H1 (cell line): ENCODE measurements around the gene BCO1. TPM values are rescaled to one million over a fixed set of nuclear protein-coding genes. Genes with fewer than 3 reads are reported as not detected.

Experiments used
- CTCF ChIA-PET: fragments of 300-600 bp; sonication (Branson Sonifier 250); formaldehyde crosslinking; loops from one replicate; lab custom pipeline; 2021; ENCODE audit not compliant: partially characterized antibody; lab: Charles Lee
- POLR2A ChIA-PET: fragments of 300-600 bp; sonication (Branson Sonifier 250); formaldehyde crosslinking; loops from one replicate; lab custom pipeline; 2021; ENCODE audit warnings: inconsistent platforms; ENCODE audit not compliant: partially characterized antibody; lab: Charles Lee
- DNase-seq, 2 experiments: peaks; one replicate each; pipeline versions ENCODE4 v3.0.0 to v3.0.0-alpha.2; 2010 to 2022; ENCODE audit warnings: low spot score in 2 of 2, low read depth in 1 of 2, mixed read lengths in 1 of 2
- FAIRE-seq: peaks from 2 replicates; lab custom pipeline; 2011; peaks lifted over from hg19 to GRCh38; lab: Jason Lieb, UNC
- H2AFZ ChIP-seq: 2 replicates; pipeline ENCODE4 v1.8.1; 2012; ENCODE audit warnings: low read length, inconsistent platforms
- H2AK5ac ChIP-seq: 2 replicates; pipeline ENCODE4 v1.6.1; 2013; ENCODE audit warnings: low read depth, low read length
- H2BK120ac ChIP-seq: replicated peaks from 2 replicates; pipeline ENCODE3; 2013; ENCODE audit warnings: low read depth, low read length, inconsistent platforms
- H2BK12ac ChIP-seq: 2 replicates; pipeline ENCODE4 v1.6.1; 2013; ENCODE audit warnings: low read depth, low read length
- H2BK15ac ChIP-seq: 2 replicates; pipeline ENCODE4 v1.6.1; 2013; ENCODE audit warnings: low read length
- H2BK20ac ChIP-seq: 2 replicates; pipeline ENCODE4 v1.6.1; 2013; ENCODE audit warnings: low read length
- H2BK5ac ChIP-seq: 2 replicates; pipeline ENCODE4 v1.6.1; 2013; ENCODE audit warnings: low read depth, low read length
- H3K14ac ChIP-seq: 2 replicates; pipeline ENCODE4 v1.6.1; 2013; ENCODE audit warnings: inconsistent platforms; ENCODE audit not compliant: insufficient read length
- H3K18ac ChIP-seq: 2 replicates; pipeline ENCODE4 v1.6.1; 2013; ENCODE audit warnings: low read length; ENCODE audit errors: extremely low read depth
- H3K23ac ChIP-seq: 2 replicates; pipeline ENCODE4 v1.6.1; 2013; ENCODE audit warnings: inconsistent platforms; ENCODE audit not compliant: insufficient read length
- H3K23me2 ChIP-seq: 2 replicates; pipeline ENCODE4 v1.6.1; 2013; ENCODE audit warnings: low read depth, low read length
- H3K27ac ChIP-seq: 2 replicates; pipeline ENCODE4 v1.6.1; 2011; ENCODE audit warnings: low read depth, low read length, inconsistent platforms
- H3K27me3 ChIP-seq, 4 experiments: replicated peaks in 1 of 4; 1 replicate in 1 of 4; 2 replicates in 3 of 4; pipeline versions ENCODE4 v1.6.1 to v1.8.1; 2011 to 2013; ENCODE audit warnings: low read length in 3 of 4, mild to moderate bottlenecking in 3 of 4, inconsistent platforms in 2 of 4, mixed read lengths in 2 of 4, moderate library complexity in 1 of 4; ENCODE audit not compliant: control insufficient read depth in 3 of 4, insufficient read depth in 3 of 4; ENCODE audit errors: extremely low read depth in 1 of 4
- H3K36me3 ChIP-seq, 4 experiments: 2 replicates each; pipeline versions ENCODE4 v1.6.1 to v1.8.1; 2011 to 2013; ENCODE audit warnings: mild to moderate bottlenecking in 4 of 4, low read length in 3 of 4, moderate library complexity in 2 of 4, control low read depth in 1 of 4, inconsistent platforms in 1 of 4; ENCODE audit not compliant: insufficient read depth in 4 of 4, control insufficient read depth in 2 of 4
- H3K4ac ChIP-seq: replicated peaks from 2 replicates; pipeline ENCODE3; 2013; ENCODE audit warnings: low read length, low read depth, mixed read lengths, inconsistent platforms; ENCODE audit not compliant: insufficient read length
- H3K4me1 ChIP-seq, 4 experiments: replicated peaks in 1 of 4; 1 replicate in 1 of 4; 2 replicates in 3 of 4; pipeline versions ENCODE4 v1.6.1 to v1.8.1; 2011 to 2013; ENCODE audit warnings: low read length in 3 of 4, inconsistent platforms in 2 of 4, mixed read lengths in 1 of 4; ENCODE audit not compliant: insufficient read depth in 4 of 4, control insufficient read depth in 3 of 4
- H3K4me2 ChIP-seq, 2 experiments: 2 replicates each; pipeline versions ENCODE4 v1.6.1 to v1.8.1; 2011 to 2013; ENCODE audit warnings: low read depth in 2 of 2, low read length in 2 of 2, control low read depth in 1 of 2, inconsistent platforms in 1 of 2, mild to moderate bottlenecking in 1 of 2; ENCODE audit not compliant: insufficient read depth in 1 of 2
- H3K4me3 ChIP-seq, 4 experiments: fragments of 200-600, 300-600 bp in 1 of 4; sonication (generic), shearing (Covaris generic), sonication (Bioruptor Twin) in 1 of 4; 2 replicates each; pipeline versions ENCODE4 v1.5.1 to v1.8.1; 2011 to 2016; ENCODE audit warnings: low read length in 4 of 4, low read depth in 3 of 4, control low read depth in 2 of 4, inconsistent platforms in 2 of 4, mild to moderate bottlenecking in 2 of 4, mixed read lengths in 1 of 4, moderate library complexity in 1 of 4; ENCODE audit not compliant: insufficient read depth in 2 of 4; ENCODE audit errors: extremely low read depth in 1 of 4
- H3K56ac ChIP-seq: replicated peaks from 2 replicates; pipeline ENCODE3; 2013; ENCODE audit warnings: low read depth, mild to moderate bottlenecking, mixed read lengths, low read length, inconsistent platforms; ENCODE audit not compliant: insufficient read length
- H3K79me1 ChIP-seq: 2 replicates; pipeline ENCODE4 v1.6.1; 2013; ENCODE audit warnings: low read depth, low read length, control low read depth
- H3K79me2 ChIP-seq, 2 experiments: 2 replicates each; pipeline versions ENCODE4 v1.6.1 to v1.8.1; 2012 to 2013; ENCODE audit warnings: low read length in 2 of 2, mild to moderate bottlenecking in 2 of 2, inconsistent platforms in 1 of 2; ENCODE audit not compliant: insufficient read depth in 2 of 2, control insufficient read depth in 1 of 2
- H3K9ac ChIP-seq, 4 experiments: replicated peaks in 1 of 4; 1 replicate in 1 of 4; 2 replicates in 3 of 4; pipeline versions ENCODE4 v1.6.1 to v1.8.1; 2011 to 2013; ENCODE audit warnings: low read depth in 3 of 4, low read length in 3 of 4, control low read depth in 2 of 4, mild to moderate bottlenecking in 2 of 4, moderate library complexity in 2 of 4, inconsistent platforms in 1 of 4; ENCODE audit errors: extremely low read depth in 1 of 4
- H3K9me3 ChIP-seq, 2 experiments: 2 replicates each; pipeline versions ENCODE4 v1.6.1 to v1.8.1; 2012 to 2013; ENCODE audit warnings: mild to moderate bottlenecking in 2 of 2, moderate library complexity in 2 of 2, control low read depth in 1 of 2, inconsistent platforms in 1 of 2, low read depth in 1 of 2, low read length in 1 of 2, mixed read lengths in 1 of 2; ENCODE audit not compliant: insufficient read depth in 2 of 2
- H4K20me1 ChIP-seq, 2 experiments: replicated peaks in 1 of 2; 2 replicates each; pipeline versions ENCODE3 to v1.8.1; 2011 to 2013; ENCODE audit warnings: inconsistent platforms in 2 of 2, low read length in 2 of 2, mild to moderate bottlenecking in 1 of 2; ENCODE audit not compliant: insufficient read depth in 2 of 2, control insufficient read depth in 1 of 2
- H4K5ac ChIP-seq: 2 replicates; pipeline ENCODE4 v1.6.1; 2013; ENCODE audit warnings: low read length, low read depth, mixed read lengths, inconsistent platforms; ENCODE audit not compliant: insufficient read length
- H4K8ac ChIP-seq: 2 replicates; pipeline ENCODE4 v1.8.0; 2013; ENCODE audit warnings: mild to moderate bottlenecking, moderate library complexity, low read length, inconsistent platforms; ENCODE audit not compliant: insufficient read depth; ENCODE audit errors: extremely low read depth
- H4K91ac ChIP-seq: replicated peaks from 2 replicates; pipeline ENCODE3; 2013; ENCODE audit warnings: low read length, mixed read lengths, inconsistent platforms; ENCODE audit not compliant: insufficient read length
- ASH2L ChIP-seq: fragments of 200-600, 300-600 bp; sonication (generic); IDR thresholded peaks from one replicate; pipeline ENCODE4 v1.7.1; 2017; ENCODE audit warnings: low read length
- BRCA1 ChIP-seq: IDR thresholded peaks from 2 replicates; pipeline ENCODE4 v1.6.1; 2012; ENCODE audit warnings: low read depth, low read length, improper control_type of control experiment
- CREB1 ChIP-seq: IDR thresholded peaks from 2 replicates; pipeline ENCODE4 v1.6.1; 2012; ENCODE audit warnings: inconsistent platforms
- GTF2F1 ChIP-seq: IDR thresholded peaks from 2 replicates; pipeline ENCODE4 v1.6.1; 2012; ENCODE audit warnings: low read depth, low read length, improper control_type of control experiment, borderline replicate concordance
- POLR2A ChIP-seq, 2 experiments: IDR thresholded peaks; 1 replicate in 1 of 2; 2 replicates in 1 of 2; pipeline ENCODE4 v1.6.1; 2011; ENCODE audit warnings: low read depth in 2 of 2, low read length in 2 of 2, mild to moderate bottlenecking in 2 of 2; ENCODE audit errors: control extremely low read depth in 1 of 2
- RBBP5 ChIP-seq: IDR thresholded peaks from 2 replicates; pipeline ENCODE4 v1.7.1; 2012; ENCODE audit warnings: low read depth, mild to moderate bottlenecking, inconsistent platforms, low read length, moderate library complexity, borderline replicate concordance
- RFX5 ChIP-seq: IDR thresholded peaks from 2 replicates; pipeline ENCODE4 v1.6.1; 2011; ENCODE audit warnings: low read depth, low read length, improper control_type of control experiment, borderline replicate concordance
- SAP30 ChIP-seq: fragments of 300-600 bp; sonication (generic); IDR thresholded peaks from 2 replicates; pipeline ENCODE4 v1.7.1; 2012; ENCODE audit warnings: low read length, moderate library complexity, mild to moderate bottlenecking, inconsistent platforms; ENCODE audit not compliant: insufficient read depth, insufficient replicate concordance
- SP2 ChIP-seq: IDR thresholded peaks from 2 replicates; pipeline ENCODE4 v1.6.1; 2012; ENCODE audit warnings: mild to moderate bottlenecking, low read length, inconsistent platforms
- SRF ChIP-seq: IDR thresholded peaks from 2 replicates; pipeline ENCODE4 v1.6.1; 2011; ENCODE audit warnings: mild to moderate bottlenecking, low read depth, low read length, moderate library complexity
- TCF12 ChIP-seq: IDR thresholded peaks from 2 replicates; pipeline ENCODE4 v1.6.1; 2011; ENCODE audit warnings: low read depth, mild to moderate bottlenecking, low read length
- YY1 ChIP-seq: IDR thresholded peaks from 2 replicates; pipeline ENCODE4 v1.6.1; 2011; ENCODE audit warnings: low read depth, mild to moderate bottlenecking, low read length
- WGBS, 2 experiments: shearing (Covaris generic) in 1 of 2; methylation state at CpG; one replicate each; pipeline versions ENCODE4 v1.1.6 to v1.1.7; 2013 to 2015; ENCODE audit warnings: low lambda C conversion rate in 2 of 2, mixed read lengths in 2 of 2, inconsistent platforms in 1 of 2, low coverage in 1 of 2, missing lambda C conversion rate in 1 of 2; ENCODE audit not compliant: insufficient replicate concordance in 2 of 2, insufficient coverage in 1 of 2, insufficient read length in 1 of 2; ENCODE audit errors: extremely low coverage in 1 of 2, missing lambda C conversion rate in 1 of 2; 5-methylcytosine and 5-hydroxymethylcytosine counted together
- polyA plus RNA-seq, 7 experiments: library from polyadenylated mRNA; depleted of rRNA in 3 of 7; stranded (reverse) in 5 of 7; unstranded in 2 of 7; fragments of >200 nt in 5 of 7; fragments of 200-250 nt in 2 of 7; gene quantifications; 1 replicate in 5 of 7; 2 replicates in 1 of 7; 4 replicates in 1 of 7; pipeline versions ENCODE4 v1.2.1 to v1.2.3, GENCODE V29; 2011 to 2013; ENCODE audit warnings: missing spikeins in 2 of 7, mixed read lengths in 2 of 7
- total RNA-seq: library from RNA; stranded (reverse); fragmentation: NEBNext Ultra II Directional; extraction: Animal tissue kit (Norgen Biotek cat#: 25700); gene quantifications from 2 replicates; pipeline ENCODE4 v1.2.1, GENCODE V29; 2021

Gene BCO1
- total and polyA plus RNA-seq, 2 of the 8 experiments (the other 6 are each of a cell fraction or from before 2014, with no cell fraction given) = 0.21 TPM; not detected in 1

- H2BK120ac ChIP-seq = no peak within 1 kb of the TSS
- H2AFZ ChIP-seq = no peak within 1 kb of the TSS
- peak within 1 kb of the TSS; percentile 1 for H4K91ac ChIP-seq
- H4K5ac ChIP-seq = peak within 1 kb of the TSS; percentile 76
- H3K4ac ChIP-seq = peak within 1 kb of the TSS; percentile 48
- H3K79me2 ChIP-seq = peaks cover 12 to 79% of the 10 kb centered on the region in 2 experiments
- H2BK20ac ChIP-seq = peak within 1 kb of the TSS; percentile 62; the same call in 1 of the 2 replicates
- peaks cover 5 to 10% of the 10 kb centered on the region in 2 experiments for H4K20me1 ChIP-seq
- ChIA-PET POLR2A (interaction anchor here (0.7 to 2.5 kb wide), 34 partner anchors 8 to 464 kb away, joined by 3 to 23 read pairs (median 4); partner anchors contain the start of genes BCO1, C16orf46 and PLCG2), CTCF (interaction anchor here (0.8 to 1.7 kb wide), 4 partner anchors 13 to 110 kb away, joined by 3 to 5 read pairs (median 4); no protein-coding TSS in a partner anchor)
- peak within 1 kb of the TSS; percentile 97 for H2BK5ac ChIP-seq
- peak within 1 kb of the TSS; percentile 94 to 98 (median 94) for H3K4me3 ChIP-seq
- H2BK12ac ChIP-seq = peak within 1 kb of the TSS; percentile 95; the same call in 1 of the 2 replicates
- peak within 1 kb of the TSS; percentile 97; the same call in 1 of the 2 replicates for H4K8ac ChIP-seq
- peaks cover 19% of the 10 kb centered on the region for H3K23me2 ChIP-seq
- peak within 1 kb of the TSS; percentile 85 to 98 (median 90) for H3K9ac ChIP-seq
- no peaks in the 10 kb centered on the region for H3K9me3 ChIP-seq
- H3K36me3 ChIP-seq = peaks cover 0 to 8% (median 0%) of the 10 kb centered on the region in 4 experiments; a peak in 2 of 8 replicates
- H3K56ac ChIP-seq = peak within 1 kb of the TSS; percentile 50
- no peak within 1 kb of the TSS; the same call in 1 of the 2 replicates for H2BK15ac ChIP-seq
- H3K27me3 ChIP-seq = no peaks in the 10 kb centered on the region
- H3K4me2 ChIP-seq = peak within 1 kb of the TSS; percentile 88 to 99
- WGBS, 2 experiments = 2% methylated on average over 68 of the region's 75 CpGs; no CpG with 5 or more reads in 1 of the 2 experiments
- DNase-seq (peak; percentile 83 to 95), FAIRE-seq (no peak)
- H3K18ac ChIP-seq = peak within 1 kb of the TSS; percentile 81
- peak within 1 kb of the TSS; percentile 96 for H2AK5ac ChIP-seq
- no peak within 1 kb of the TSS for H3K14ac ChIP-seq
- H3K79me1 ChIP-seq = peaks cover 8% of the 10 kb centered on the region; the same call in 1 of the 2 replicates
- no peak within 1 kb of the TSS for H3K23ac ChIP-seq
- peaks cover 0 to 13% (median 6%) of the 10 kb centered on the region in 4 experiments; a peak in 4 of 7 replicates for H3K4me1 ChIP-seq
- peak within 1 kb of the TSS; percentile 85 for H3K27ac ChIP-seq
- peak; percentile 73 for TF ChIP-seq YY1
- TF ChIP-seq RBBP5 = peak; percentile 98; the same call in 1 of the 2 replicates
- peak; percentile 93 for TF ChIP-seq ASH2L
- no peak for TF ChIP-seq BRCA1
- no peak for TF ChIP-seq TCF12
- TF ChIP-seq GTF2F1 = no peak; the same call in 1 of the 2 replicates
- peak; percentile 83 for TF ChIP-seq SAP30
- TF ChIP-seq CREB1 = peak; percentile 99
- peak; percentile 82 for TF ChIP-seq SRF
- peak; percentile 86 to 91 for TF ChIP-seq POLR2A (IDR thresholded peaks at IDR 0.05; ENCODE audit: control extremely low read depth in 1 of 2, low read depth in 2 of 2, low read length in 2 of 2)
- no peak for TF ChIP-seq SP2
- TF ChIP-seq RFX5 = no peak
These were observed 76.2 kb downstream of the BCO1 start, which contains the start of gene GAN for GRCh38 chr16:81314603-81315270. TSS of gene GAN (plus strand) at chr16:81314962. CDS start at chr16:81315114, 152 bp downstream.
